ENCODE measurements around the gene IREB2. TPM values are rescaled to one million over a fixed set of nuclear protein-coding genes. Genes with fewer than 3 reads are reported as not detected.

IREB2 gene
- polyA plus RNA-seq, 3 donors, result 11.7 to 25.5 (median 16.7) TPM

DNA sequence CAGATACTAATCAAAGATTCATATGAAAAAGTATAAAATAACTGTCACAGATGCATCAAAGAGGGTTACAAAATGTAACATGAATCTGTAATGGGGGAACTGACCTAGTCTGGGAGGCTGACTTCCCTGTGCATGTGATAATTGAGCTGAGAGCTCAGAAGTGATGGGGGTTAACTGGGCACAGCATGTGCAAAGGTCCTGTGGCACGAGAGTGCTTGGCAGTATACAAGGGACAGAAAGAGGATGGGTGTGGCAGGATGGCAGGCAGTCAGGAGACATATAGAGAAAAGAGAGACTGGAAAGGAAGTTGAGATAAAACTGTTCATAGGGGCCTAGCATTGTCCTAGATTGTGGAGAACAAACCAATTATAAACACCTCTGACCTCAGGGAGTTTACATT is 47.8 kb upstream of the IREB2 start:
- peaks cover 5% of the 10 kb centered on the region for H3K4me1 Mint-ChIP-seq
- H3K27me3 ChIP-seq (ENCODE audit: control insufficient read depth in 2 of 2, insufficient read depth in 2 of 2, low read length in 2 of 2), result no peaks in the 10 kb centered on the region
- TF ChIP-seq, protein P1, sequence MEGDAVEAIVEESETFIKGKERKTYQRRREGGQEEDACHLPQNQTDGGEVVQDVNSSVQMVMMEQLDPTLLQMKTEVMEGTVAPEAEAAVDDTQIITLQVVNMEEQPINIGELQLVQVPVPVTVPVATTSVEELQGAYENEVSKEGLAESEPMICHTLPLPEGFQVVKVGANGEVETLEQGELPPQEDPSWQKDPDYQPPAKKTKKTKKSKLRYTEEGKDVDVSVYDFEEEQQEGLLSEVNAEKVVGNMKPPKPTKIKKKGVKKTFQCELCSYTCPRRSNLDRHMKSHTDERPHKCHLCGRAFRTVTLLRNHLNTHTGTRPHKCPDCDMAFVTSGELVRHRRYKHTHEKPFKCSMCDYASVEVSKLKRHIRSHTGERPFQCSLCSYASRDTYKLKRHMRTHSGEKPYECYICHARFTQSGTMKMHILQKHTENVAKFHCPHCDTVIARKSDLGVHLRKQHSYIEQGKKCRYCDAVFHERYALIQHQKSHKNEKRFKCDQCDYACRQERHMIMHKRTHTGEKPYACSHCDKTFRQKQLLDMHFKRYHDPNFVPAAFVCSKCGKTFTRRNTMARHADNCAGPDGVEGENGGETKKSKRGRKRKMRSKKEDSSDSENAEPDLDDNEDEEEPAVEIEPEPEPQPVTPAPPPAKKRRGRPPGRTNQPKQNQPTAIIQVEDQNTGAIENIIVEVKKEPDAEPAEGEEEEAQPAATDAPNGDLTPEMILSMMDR (IDR thresholded peaks at IDR 0.05), result no peak
- H3K4me1 ChIP-seq (ENCODE audit: control insufficient read depth in 1 of 2, insufficient read depth in 2 of 2, low read length in 2 of 2), result no peaks in the 10 kb centered on the region
- no peak overlapping the region for H3K27ac ChIP-seq (ENCODE audit: low read depth in 1 of 2, low read length in 2 of 2)
- peaks cover 0 to 5% (median 4%) of the 10 kb centered on the region in 3 donors for H3K27me3 Mint-ChIP-seq (ENCODE audit: low read depth in 3 of 3)
- DNase-seq, result no peak
- H3K9ac ChIP-seq (ENCODE audit: insufficient read depth, low read length, poor library complexity, severe bottlenecking), result no peak overlapping the region
- H3K79me2 ChIP-seq (ENCODE audit: insufficient read depth, low read length), result no peaks in the 10 kb centered on the region
- no peaks in the 10 kb centered on the region for H3K9me3 ChIP-seq (replicated peaks in 1 of 2; ENCODE audit: control insufficient read depth in 1 of 2, insufficient read depth in 1 of 2, low read length in 2 of 2)
- H3K4me3 ChIP-seq (replicated peaks in 1 of 3; ENCODE audit: low read depth in 2 of 3, low read length in 3 of 3), result no peak overlapping the region
- peak overlapping the region in 1 of 7 donors; percentile 59 for H3K27ac Mint-ChIP-seq
- 80% methylated on average over 1 of the region's 1 CpG for WGBS (ENCODE audit: insufficient coverage)
- no peaks in the 10 kb centered on the region for H3K36me3 ChIP-seq (replicated peaks in 1 of 2; ENCODE audit: control insufficient read depth in 1 of 2, insufficient read depth in 2 of 2, low read length in 2 of 2)
- intact Hi-C loops (cut with micrococcal nuclease), result no loop called here
- H3K36me3 Mint-ChIP-seq, result no peaks in the 10 kb centered on the region
- peaks cover 0 to 5% (median 2%) of the 10 kb centered on the region in 7 donors for H3K9me3 Mint-ChIP-seq
- no peak overlapping the region for H3K4me2 ChIP-seq (replicated peaks; ENCODE audit: extremely low read depth, low read length, poor library complexity, severe bottlenecking)
- no peaks in the 10 kb centered on the region for H4K20me1 ChIP-seq (ENCODE audit: insufficient read depth, low read length)
- H2AFZ ChIP-seq (ENCODE audit: insufficient read depth, low read depth, low read length, poor library complexity, severe bottlenecking), result no peak overlapping the region
- H3K4me3 Mint-ChIP-seq, result no peak overlapping the region

DNA sequence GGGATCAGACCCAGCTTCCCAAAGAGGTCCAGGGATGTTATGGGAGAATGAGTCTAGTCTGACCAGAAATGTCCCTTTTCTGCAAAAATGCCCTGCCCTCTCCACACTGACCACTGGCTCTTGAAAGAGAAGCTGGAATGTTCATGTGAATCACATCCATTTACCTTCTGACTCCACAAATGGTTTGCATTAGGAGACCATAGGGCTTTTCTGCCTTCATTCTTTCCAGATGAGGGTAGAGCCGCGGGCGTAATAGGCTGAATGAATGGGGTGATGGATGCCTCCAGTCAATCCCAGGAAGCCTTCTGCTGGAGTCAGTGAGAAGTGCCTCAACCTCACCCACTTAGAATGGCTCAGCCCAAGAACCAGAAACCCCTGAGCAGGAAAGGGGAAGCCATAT is 47.2 kb upstream of the IREB2 start:
- no peak overlapping the region for H3K4me3 Mint-ChIP-seq
- no peak overlapping the region for H3K4me3 ChIP-seq (replicated peaks in 1 of 3; ENCODE audit: low read depth in 2 of 3, low read length in 3 of 3)
- no peaks in the 10 kb centered on the region for H3K9me3 ChIP-seq (replicated peaks in 1 of 2; ENCODE audit: control insufficient read depth in 1 of 2, insufficient read depth in 1 of 2, low read length in 2 of 2)
- WGBS (ENCODE audit: insufficient coverage), result no CpG with 5 or more reads among the region's 3 CpGs
- H3K4me2 ChIP-seq (replicated peaks; ENCODE audit: extremely low read depth, low read length, poor library complexity, severe bottlenecking), result no peak overlapping the region
- H3K9me3 Mint-ChIP-seq, result peaks cover 0 to 5% (median 2%) of the 10 kb centered on the region in 7 donors
- no peaks in the 10 kb centered on the region for H3K79me2 ChIP-seq (ENCODE audit: insufficient read depth, low read length)
- H3K36me3 ChIP-seq (replicated peaks in 1 of 2; ENCODE audit: control insufficient read depth in 1 of 2, insufficient read depth in 2 of 2, low read length in 2 of 2), result no peaks in the 10 kb centered on the region
- peaks cover 0 to 4% (median 3%) of the 10 kb centered on the region in 3 donors for H3K27me3 Mint-ChIP-seq (ENCODE audit: low read depth in 3 of 3)
- no peak overlapping the region for H3K9ac ChIP-seq (ENCODE audit: insufficient read depth, low read length, poor library complexity, severe bottlenecking)
- no peaks in the 10 kb centered on the region for H4K20me1 ChIP-seq (ENCODE audit: insufficient read depth, low read length)
- H3K27me3 ChIP-seq (ENCODE audit: control insufficient read depth in 2 of 2, insufficient read depth in 2 of 2, low read length in 2 of 2), result no peaks in the 10 kb centered on the region
- no peaks in the 10 kb centered on the region for H3K36me3 Mint-ChIP-seq
- no peaks in the 10 kb centered on the region for H3K4me1 ChIP-seq (ENCODE audit: control insufficient read depth in 1 of 2, insufficient read depth in 2 of 2, low read length in 2 of 2)
- peaks cover 5% of the 10 kb centered on the region for H3K4me1 Mint-ChIP-seq
- no peak for DNase-seq
- H3K27ac Mint-ChIP-seq, result no peak overlapping the region
- H3K27ac ChIP-seq (ENCODE audit: low read depth in 1 of 2, low read length in 2 of 2), result no peak overlapping the region
- TF ChIP-seq, protein P1 (IDR thresholded peaks at IDR 0.05), result no peak
- intact Hi-C loops (cut with micrococcal nuclease), result no loop called here
- no peak overlapping the region for H2AFZ ChIP-seq (ENCODE audit: insufficient read depth, low read depth, low read length, poor library complexity, severe bottlenecking)

All from CD14-positive monocyte (primary cell).